Neural crest cell (in vitro differentiated cells): ENCODE data around the gene RGS7. TPM values are rescaled to one million over a fixed set of nuclear protein-coding genes. Genes with fewer than 3 reads are reported as not detected.

ENCODE experiments used
- DNase-seq: peaks from one replicate; pipeline ENCODE4 v3.0.0; 2021; ENCODE audit warnings: low read depth, mixed read lengths, low spot score
- H3K27ac Mint-ChIP-seq: one replicate; pipeline ENCODE4 v1.8.0; 2021; ENCODE audit warnings: mild to moderate bottlenecking, mixed read lengths; ENCODE audit not compliant: unreplicated experiment
- H3K27me3 Mint-ChIP-seq: 2 replicates; pipeline ENCODE4 v1.8.0; 2021; ENCODE audit warnings: low read depth, mild to moderate bottlenecking, mixed read lengths
- H3K36me3 Mint-ChIP-seq: 2 replicates; pipeline ENCODE4 v1.8.0; 2021; ENCODE audit warnings: low read depth, mild to moderate bottlenecking, mixed read lengths
- H3K4me1 Mint-ChIP-seq: 2 replicates; pipeline ENCODE4 v1.8.0; 2021; ENCODE audit warnings: mixed read lengths
- H3K4me3 Mint-ChIP-seq: one replicate; pipeline ENCODE4 v1.8.0; 2021; ENCODE audit warnings: mild to moderate bottlenecking, mixed read lengths
- H3K9me3 Mint-ChIP-seq: 2 replicates; pipeline ENCODE4 v1.8.0; 2021; ENCODE audit warnings: mixed read lengths
- CTCF ChIP-seq: fragments of 200-600 bp; sonication (generic); conservative IDR thresholded peaks from 2 replicates; pipeline ENCODE4 v1.5.0; 2021; ENCODE audit warnings: antibody characterized with exemption, mild to moderate bottlenecking
- total RNA-seq: library from RNA; stranded (reverse); gene quantifications from 2 replicates; pipeline ENCODE4 v1.2.1, GENCODE V29; 2021

The RGS7 gene
- total RNA-seq, 1 donor from 2014 or later, result 0.65 TPM

GRCh38 chr1:241286486-241286885, 70.5 kb downstream of the RGS7 start:
- no peak overlapping the region for H3K4me3 Mint-ChIP-seq
- H3K27ac Mint-ChIP-seq, result no peak overlapping the region
- H3K4me1 Mint-ChIP-seq, result no peaks in the 10 kb centered on the region
- peaks cover 3% of the 10 kb centered on the region for H3K36me3 Mint-ChIP-seq
- no peak for DNase-seq
- no peak for TF ChIP-seq CTCF
- H3K27me3 Mint-ChIP-seq, result peaks cover 7% of the 10 kb centered on the region
- H3K9me3 Mint-ChIP-seq, result peaks cover 20% of the 10 kb centered on the region

- Mint-ChIP-seq H3K27me3 (no peaks in the 10 kb centered on the region), H3K4me1 (no peaks in the 10 kb centered on the region), H3K27ac (no peak overlapping the region), H3K9me3 (peaks cover 12% of the 10 kb centered on the region), H3K4me3 (no peak overlapping the region), H3K36me3 (no peaks in the 10 kb centered on the region)
- no peak for TF ChIP-seq CTCF
- no peak for DNase-seq
Measured at GRCh38 chr1:241276391-241276790, 80.6 kb downstream of the RGS7 start.

GRCh38 chr1:241275981-241276380, 81.0 kb downstream of the RGS7 start:
- no peak for DNase-seq
- Mint-ChIP-seq H3K27ac (no peak overlapping the region), H3K36me3 (no peaks in the 10 kb centered on the region), H3K4me3 (no peak overlapping the region), H3K4me1 (no peaks in the 10 kb centered on the region), H3K9me3 (peaks cover 12% of the 10 kb centered on the region), H3K27me3 (no peaks in the 10 kb centered on the region)
- TF ChIP-seq CTCF, result no peak

- H3K27ac Mint-ChIP-seq, result no peak overlapping the region
- H3K4me1 Mint-ChIP-seq, result no peaks in the 10 kb centered on the region
- no peak overlapping the region for H3K4me3 Mint-ChIP-seq
- DNase-seq, result no peak
- no peaks in the 10 kb centered on the region for H3K27me3 Mint-ChIP-seq
- no peaks in the 10 kb centered on the region for H3K36me3 Mint-ChIP-seq
- no peak for TF ChIP-seq CTCF
- peaks cover 12% of the 10 kb centered on the region for H3K9me3 Mint-ChIP-seq
Measured at GRCh38 chr1:241275226-241275625, 81.8 kb downstream of the RGS7 start.

- Mint-ChIP-seq H3K36me3 (no peaks in the 10 kb centered on the region), H3K9me3 (peaks cover 12% of the 10 kb centered on the region), H3K27ac (no peak overlapping the region), H3K4me1 (no peaks in the 10 kb centered on the region), H3K4me3 (no peak overlapping the region), H3K27me3 (no peaks in the 10 kb centered on the region)
- TF ChIP-seq CTCF, result no peak
- DNase-seq, result no peak
Measured at GRCh38 chr1:241274693-241275092, 82.3 kb downstream of the RGS7 start.

- Mint-ChIP-seq H3K36me3 (no peaks in the 10 kb centered on the region), H3K27ac (no peak overlapping the region), H3K4me1 (no peaks in the 10 kb centered on the region), H3K27me3 (no peaks in the 10 kb centered on the region), H3K4me3 (no peak overlapping the region), H3K9me3 (peaks cover 4% of the 10 kb centered on the region)
- no peak for TF ChIP-seq CTCF
- DNase-seq, result no peak
Measured at GRCh38 chr1:241272828-241273227, 84.2 kb downstream of the RGS7 start.
